NT2/D1 (cell line): ENCODE results near the gene ATG16L1.

Experiments
- YY1 ChIP-seq: IDR thresholded peaks from 2 replicates; pipeline ENCODE4 v1.6.1; 2011; ENCODE audit not compliant: insufficient read length, insufficient read depth
- ZNF274 ChIP-seq: IDR thresholded peaks from 2 replicates; pipeline ENCODE4 v1.6.1; 2011; ENCODE audit warnings: mild to moderate bottlenecking, low read depth, low read length

DNA sequence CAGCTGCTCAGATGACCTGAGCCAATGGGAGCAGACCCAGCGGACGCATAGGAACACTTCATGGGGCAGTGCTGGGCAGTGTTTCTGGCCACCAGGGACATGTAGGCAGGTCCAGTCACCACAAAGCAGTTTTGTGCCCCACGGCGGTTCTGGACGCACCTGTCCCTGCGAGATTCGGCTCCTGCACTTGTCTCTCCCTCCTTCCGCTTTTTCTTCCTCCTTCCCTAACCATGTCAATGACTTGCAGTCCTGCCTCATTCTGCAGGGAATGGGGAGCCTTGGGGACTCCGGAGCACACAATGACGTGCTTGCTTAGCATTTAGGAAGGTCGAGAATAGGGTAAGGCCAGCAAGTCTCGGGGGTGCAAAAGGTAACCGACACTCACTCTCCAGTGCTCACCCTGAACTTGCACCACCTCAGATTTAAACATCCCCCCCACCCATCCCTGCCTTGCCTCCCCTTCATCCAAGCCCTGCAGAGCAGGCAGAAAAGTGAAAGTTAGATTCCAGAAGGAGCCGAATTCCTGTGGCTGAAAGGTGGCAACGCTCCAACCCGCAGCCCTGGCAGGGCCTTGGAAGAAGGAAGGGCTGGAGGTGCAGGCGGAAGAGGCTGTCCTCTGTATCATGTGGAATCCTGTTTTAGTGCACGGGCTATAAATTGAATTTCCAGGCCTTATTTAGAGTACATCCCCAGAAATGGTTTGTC, 40.5 kb upstream of the ATG16L1 start:
- no peak for TF ChIP-seq YY1
- no peak for TF ChIP-seq ZNF274
